ENCODE measurements around the gene CH25H.

DNA sequence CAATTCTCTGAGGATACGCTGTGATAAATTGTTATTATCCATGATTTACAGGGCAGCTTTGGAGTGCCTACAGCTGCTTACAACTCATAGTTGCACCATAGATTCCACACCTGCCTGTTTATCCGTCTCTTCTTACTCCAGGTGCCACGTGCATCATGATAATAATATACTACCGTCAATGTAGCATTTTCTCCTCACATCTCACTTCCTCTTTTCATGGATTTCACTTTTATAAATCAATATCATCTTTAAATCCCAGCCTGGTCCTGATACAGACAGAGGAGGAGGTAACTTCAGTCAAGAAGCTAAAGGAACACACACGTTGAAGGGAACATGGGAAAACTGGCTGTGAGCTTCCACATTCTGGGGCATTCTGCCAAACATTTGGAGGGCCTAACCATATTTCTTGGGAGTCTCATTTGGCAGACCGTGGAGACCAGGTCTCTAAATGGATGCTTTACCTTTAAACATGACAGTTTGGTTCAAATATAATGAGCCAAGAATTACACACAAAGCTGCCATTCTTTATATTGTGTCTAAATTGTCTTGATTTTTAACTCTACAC is 2.4 kb downstream of the CH25H start:
- no peak for TF ChIP-seq EZH2phosphoT487 (IDR thresholded peaks at IDR 0.05; ENCODE audit: insufficient read depth, low read depth)
- TF ChIP-seq EZH2 (IDR thresholded peaks at IDR 0.05; ENCODE audit: insufficient read depth, poor library complexity, severe bottlenecking) = no peak

Measured in GM23248 (cell line).